GM18526 (cell line): ENCODE results near the gene DCPS.

Experiments
- POLR2A ChIP-seq: IDR thresholded peaks from 3 replicates; pipeline ENCODE4 v1.6.1; 2011; ENCODE audit not compliant: insufficient read length; ENCODE audit errors: extremely low read depth

DCPS gene

DNA sequence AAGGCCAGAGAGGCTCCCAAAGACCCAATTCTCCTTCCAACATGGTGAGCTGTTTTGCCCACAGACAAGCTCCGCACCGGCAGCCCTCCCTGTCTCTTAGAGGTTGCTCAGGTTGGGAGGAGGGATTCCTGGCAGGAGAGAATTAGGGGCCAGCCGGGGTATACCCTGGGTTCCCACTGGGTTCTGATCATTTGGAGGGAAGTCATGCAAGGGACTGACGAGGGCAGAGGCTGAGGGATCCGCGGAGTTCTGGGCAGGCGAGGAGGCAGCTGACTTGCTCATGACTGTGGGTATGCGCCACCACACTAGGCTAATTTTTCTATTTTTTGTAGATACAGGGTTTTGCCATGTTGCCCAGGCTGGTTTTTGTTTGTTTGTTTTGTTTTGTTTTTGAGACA lies 56.2 kb downstream of the DCPS start:
- TF ChIP-seq POLR2A = no peak

DNA sequence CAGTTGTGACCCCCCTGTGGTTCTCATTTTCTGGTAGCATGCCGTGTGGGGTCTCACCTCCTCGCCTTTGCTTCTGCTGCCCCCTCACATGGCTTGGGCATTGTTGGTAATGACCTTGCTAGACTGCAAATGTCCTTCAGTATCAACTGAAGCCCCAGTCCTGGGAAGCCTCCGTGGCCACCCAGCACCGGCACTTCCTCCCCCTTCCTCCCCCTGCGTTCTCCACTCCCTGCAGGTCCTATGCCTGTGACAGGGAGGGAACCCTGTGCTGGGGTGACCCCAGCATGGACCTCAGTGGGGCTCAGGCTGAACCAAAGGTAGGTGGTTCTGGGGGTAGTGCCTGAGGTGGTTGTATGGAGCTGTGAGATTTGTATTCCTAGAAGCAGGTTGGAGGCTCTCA lies 57.5 kb downstream of the DCPS start:
- TF ChIP-seq POLR2A = no peak

DNA sequence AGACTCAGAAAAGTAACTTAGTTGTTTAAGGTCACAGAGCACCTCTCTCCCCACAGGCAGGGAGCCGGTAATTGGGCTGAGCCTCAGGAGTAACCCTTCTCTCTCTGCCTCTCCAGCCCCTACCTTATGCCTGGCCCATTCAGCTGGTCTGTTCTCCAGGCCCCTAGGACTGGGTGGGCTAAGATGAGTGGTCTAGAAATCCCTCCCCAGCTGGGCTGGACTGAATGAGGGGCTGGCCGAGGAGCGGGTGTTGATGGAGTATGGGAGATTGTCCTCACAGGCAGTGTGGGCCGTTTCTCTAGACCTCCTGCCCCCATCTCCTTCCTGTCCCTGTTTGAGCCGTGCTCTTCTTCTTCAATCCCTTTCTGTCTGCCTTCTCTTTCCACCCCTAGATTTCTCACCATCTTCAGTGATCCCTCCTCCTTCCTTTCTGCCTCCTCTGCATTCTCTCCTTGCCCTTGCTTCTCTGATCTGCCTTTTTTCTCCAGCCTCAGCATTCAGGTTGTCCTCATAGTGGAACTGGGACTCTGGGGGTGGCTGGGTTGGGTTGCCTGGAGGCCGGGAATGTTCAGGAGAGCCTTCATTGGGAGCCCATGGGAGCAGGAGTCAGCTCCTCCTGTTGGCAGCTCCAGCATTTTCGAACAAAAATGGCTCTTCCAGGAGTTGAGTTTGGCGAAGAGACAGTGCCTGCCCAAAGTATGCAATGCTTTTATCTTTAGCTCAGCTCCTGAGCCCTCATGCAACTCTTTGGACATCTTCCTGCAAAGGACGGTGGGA lies 59.2 kb downstream of the DCPS start:
- no peak for TF ChIP-seq POLR2A

DNA sequence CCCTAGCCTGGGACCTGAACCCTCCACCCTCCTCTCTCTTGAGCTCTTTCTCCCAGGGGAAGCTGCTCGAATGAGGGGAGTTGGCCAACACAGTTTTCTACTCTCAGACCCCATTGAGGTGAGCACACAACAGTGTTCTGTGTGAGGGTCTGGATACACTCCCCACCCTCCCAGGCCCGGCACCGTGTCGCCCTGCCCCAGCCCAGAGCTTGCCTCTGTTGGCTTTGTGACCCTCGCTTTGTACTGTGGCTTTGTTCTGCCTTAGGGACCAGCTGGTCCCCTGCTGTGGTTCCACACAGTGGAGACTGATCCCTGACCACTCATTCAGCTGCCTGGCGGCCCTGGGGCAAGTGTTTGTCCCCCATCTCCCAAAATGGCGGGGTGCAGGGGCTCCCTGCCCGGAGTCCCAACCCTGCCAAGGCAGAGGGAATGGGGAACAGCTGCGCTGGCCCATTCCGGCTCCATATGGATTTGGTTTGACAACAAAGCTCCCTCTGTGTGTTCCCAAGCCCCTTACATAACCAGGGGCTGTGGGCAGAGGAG lies 59.9 kb downstream of the DCPS start:
- no peak for TF ChIP-seq POLR2A

DNA sequence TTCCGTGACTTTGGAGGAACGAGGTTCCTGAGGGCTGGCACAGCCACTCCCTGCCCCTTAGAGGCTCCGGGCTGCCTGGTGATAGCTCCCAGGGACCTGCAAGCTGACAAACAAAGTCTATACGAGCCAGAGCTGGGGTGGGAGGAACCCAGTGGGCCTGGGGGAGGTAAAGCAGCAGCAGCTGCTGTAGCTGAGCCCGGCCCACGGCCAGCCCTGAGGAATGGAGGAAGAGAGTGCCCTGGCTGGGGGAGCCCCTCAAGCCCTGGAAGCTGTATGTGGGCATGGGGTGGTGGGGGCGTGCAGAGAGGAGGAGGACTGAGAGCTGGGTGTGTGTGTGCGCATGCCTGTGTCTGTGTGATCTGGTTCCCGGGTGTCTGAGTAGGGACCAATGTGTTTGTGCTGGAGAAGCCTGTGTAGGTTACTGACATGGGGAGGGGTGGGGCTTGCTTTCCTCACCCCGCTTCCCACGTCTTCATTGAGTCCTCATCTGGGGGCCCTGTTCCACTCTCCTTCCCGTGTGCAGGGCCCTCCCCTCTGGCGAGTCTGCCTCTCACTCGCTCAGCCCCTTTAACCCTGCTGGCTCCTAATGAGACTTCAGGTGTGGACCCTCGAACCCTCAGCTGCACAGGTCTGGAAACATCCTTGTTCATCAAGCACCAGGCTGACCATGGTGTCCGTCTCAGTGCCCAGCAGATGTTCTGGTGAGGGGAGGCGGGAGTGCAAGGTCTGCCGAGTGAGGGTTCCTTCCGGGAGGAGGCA lies 62.4 kb downstream of the DCPS start:
- TF ChIP-seq POLR2A = no peak

DNA sequence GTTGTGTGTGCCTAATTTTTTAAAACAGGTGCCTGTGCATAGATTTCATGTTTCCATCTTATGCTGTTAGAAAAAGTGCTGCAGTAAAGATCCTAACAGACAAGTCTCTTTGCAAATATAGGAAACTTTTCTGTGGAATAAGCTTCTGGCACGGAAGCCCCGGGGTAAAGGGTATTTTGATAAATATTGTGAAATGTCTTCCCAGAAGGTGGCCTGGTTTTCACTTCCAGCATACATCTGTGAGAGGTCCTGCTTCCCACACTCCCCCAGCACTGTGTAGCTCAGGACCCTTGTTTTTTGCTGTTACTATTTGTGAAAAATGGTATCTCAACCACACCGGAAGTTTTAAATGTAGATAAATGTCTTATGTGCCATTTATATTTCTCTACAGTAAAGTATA lies 66.2 kb downstream of the DCPS start:
- TF ChIP-seq POLR2A = no peak

DNA sequence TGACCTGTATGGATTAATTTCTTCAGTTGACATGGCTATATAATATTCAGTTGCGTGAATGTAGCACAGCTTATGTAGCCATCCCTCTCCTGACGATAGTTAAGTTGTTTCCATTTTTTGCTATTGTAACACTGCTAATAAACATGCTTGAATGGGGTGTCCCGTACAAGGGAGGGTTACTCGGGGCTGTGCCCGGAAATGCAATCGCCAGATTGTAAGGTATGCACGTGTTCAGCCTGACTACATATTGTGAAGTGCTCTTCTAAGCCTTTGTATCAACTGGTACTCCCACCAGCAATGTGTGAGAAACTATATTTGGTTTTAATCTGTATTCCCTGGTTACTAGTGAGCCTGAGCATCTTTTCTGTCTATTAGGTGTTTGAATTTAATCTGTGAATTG lies 67.7 kb downstream of the DCPS start:
- TF ChIP-seq POLR2A = no peak

DNA sequence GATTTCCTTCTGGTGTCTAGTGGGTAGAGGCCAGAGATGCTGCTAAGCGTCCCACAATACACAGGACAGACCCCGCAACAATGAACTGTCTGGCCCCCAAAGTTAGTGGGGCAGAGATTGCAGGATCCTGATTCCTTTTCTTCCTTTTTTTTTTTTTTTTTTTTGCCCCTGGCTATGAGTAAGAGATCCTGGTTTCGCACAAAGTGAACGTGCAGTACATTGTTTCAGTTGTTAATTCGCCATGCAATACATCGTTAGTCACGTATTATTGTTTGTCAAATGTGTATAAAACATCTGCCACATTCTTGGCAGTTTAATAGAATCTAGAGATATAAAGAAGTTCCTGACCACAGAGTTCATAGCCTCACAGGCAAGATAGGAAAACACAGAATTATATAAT lies 71.9 kb downstream of the DCPS start:
- TF ChIP-seq POLR2A = no peak

DNA sequence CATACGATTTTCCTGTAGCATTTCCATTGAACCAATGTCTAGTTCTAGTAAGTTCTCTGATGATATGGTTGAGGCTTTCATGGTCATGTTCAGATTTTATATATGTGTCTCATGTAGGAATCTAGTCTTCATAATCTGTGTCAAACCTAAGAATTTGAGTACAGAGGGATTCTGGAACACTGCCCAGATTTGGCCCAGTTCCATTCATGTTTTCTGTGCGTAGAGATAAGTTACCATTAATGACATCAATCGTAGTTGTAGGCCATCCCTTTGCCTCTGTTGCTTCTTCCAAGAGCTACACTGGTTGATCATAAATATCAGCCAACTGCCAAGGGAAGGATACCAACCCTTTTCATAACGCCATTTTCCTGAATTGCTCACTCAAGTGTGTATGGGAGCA lies 74.9 kb downstream of the DCPS start:
- TF ChIP-seq POLR2A = no peak

DNA sequence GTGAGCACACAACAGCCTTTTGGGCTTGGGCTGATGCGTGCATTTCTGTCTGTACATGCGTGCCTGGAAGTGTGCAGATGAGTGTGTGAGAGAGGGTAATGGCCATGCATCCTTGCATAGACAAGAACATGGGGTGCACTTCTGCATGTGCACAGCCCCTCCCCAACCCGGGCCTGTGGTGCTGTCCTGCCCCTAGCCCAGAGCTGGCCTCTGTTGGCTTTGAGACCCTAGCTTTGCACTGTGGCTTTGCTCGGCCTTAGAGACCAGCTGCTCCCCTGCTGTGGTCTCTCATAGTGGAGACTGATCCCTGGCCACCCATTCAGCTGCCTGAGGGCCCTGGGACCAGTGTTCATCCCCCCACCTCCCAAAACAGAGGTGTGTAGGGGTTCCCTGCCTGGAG lies 77.0 kb downstream of the DCPS start:
- TF ChIP-seq POLR2A = no peak

DNA sequence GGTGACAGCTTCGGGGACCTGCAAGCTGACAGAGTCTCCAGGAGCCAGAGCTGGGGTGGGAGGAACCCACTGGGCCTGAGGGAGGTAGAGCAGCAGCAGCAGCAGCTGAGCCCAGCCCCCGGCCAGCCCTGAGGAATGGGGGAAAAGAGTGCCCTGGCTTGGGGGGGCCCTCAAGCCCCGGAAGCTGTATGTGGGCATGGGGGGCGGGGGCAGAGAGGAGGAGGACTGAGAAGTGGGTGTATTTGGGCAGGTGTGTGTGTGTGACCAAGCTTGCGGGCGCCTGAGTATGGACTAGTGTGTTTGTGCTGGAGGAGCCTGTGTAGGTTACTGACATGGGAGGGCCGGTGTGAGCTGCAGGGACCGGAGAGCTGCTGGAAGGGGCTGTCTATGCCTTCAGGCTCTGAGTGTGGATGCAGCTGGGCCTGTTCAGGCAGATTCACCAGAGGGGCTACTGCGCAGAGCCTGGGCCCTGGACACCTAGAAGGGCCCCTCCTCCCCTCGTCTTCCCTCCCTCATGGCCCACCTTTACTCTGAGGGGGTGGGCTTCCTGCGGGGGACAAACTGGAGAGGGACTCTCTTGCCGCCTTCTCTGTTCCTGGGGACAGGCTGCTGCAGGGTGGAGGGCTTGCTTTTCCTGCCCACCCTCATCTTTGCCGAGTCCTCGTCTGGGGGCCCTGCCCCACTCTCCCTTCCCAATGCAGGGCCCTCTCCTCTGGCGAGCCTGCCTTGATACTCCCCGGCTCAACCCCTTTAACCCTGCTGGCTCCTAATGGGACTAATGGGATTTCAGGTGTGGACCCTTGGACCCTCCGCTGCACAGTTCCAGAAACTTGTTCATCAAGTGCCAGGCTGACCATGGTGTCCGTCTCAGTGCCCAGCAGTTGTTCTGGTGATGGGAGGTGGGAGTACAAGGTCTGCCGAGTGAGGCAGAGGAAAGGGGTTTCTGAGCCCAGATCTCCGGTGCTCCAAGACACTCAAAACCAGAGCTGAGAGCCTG lies 79.8 kb downstream of the DCPS start:
- no peak for TF ChIP-seq POLR2A

DNA sequence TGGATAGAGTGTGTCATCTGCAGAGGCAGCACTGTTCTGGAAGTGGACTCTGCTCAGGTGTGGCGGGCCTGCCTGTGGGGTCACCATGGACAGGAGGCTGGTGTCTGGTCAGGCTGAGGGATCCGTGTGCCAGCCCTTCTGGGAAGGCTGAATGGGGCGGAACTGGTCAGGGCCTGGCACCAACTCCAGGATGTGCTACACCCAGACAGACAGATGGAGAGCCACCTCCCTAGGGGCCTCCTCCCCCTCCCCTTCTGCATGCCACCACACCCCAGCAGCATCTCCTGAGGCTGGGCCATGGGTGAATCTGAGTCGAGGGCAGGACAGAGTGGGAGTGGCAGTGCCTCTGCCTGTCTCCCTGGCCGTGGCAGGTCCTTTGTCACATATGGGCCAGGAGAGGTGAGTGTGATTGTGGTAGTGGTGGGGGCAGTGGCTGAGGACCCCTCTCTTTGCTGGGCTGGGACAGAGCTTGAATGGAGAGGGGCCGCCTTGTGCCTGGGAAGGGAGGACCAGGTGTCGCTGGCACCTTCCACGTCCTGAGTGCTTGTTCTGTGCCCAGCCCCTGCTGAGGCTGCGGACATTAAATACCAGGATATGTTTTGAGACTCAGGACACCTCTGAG lies 80.7 kb downstream of the DCPS start:
- no peak for TF ChIP-seq POLR2A

DNA sequence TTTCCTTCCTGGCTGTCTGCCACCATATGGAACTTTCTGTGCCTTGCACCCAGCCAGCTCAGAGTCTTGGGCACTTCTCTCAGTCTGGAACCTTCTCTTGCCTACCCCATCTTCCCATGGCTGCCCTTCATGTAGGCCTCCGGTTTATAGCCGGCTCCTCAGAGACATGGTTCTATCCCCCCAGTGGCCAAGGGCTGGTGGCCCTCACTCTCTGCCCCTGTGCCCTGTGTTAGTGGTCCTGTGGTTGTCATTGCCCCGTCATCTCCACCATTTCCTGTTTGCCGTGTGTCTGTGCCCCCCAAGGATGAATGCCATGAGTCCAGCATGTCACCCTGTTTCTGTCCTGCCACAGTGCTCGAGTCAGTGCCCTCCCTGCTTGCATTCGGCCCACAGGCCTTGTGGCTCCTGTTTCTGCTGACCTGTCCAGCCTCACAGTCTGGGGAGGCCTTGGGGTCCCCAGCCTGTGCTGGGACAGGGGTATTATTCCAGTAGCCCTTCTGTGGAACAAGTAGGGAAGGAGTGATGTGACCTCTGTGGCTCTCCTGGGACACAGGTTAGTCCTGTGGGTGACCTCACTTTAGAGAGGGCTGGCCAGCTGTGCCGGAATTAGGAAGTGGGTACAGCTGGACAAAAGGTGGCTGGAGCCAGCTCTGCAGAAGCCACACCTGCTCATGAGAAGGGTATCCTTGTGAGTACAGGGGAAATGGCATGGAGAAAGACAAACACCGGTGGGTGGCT lies 82.3 kb downstream of the DCPS start:
- no peak for TF ChIP-seq POLR2A

DNA sequence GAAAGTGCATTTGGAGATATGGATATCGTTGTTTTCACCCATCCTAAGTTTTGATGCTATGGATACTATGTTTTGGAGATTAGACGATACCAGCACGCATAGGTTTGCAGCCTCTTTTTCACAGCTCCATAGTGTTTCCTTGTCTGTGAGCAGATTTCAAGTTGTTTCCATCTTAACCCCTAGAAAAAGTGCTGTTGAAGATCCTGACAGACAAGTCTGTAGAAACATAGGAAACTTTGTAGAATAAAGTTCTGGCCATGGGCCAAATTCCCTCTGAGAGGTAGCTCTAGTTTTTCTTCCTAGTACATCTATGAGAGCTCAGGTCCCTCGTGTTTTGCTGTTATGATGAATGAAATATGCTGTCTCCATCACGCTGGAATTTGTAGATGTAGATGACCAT lies 84.0 kb downstream of the DCPS start:
- no peak for TF ChIP-seq POLR2A
